Measurements from ENCODE around the gene CDCA4. TPM values are rescaled to one million over a fixed set of nuclear protein-coding genes. Genes with fewer than 3 reads are reported as not detected.

Gene CDCA4
- total RNA-seq, 3 donors from 2014 or later: 4.3 to 8.7 (median 5.6) TPM

- Histone ChIP-seq H3K9me3 (no peaks in the 10 kb centered on the region), H3K4me1 (ENCODE audit: low read depth) (peaks cover 42% of the 10 kb centered on the region), H3K36me3 (ENCODE audit: low read depth) (no peaks in the 10 kb centered on the region), H3K4me3 (no peak overlapping the region)
- ATAC-seq (no peak), DNase-seq (peak in 2 of 3 donors; percentile 45 to 51)
- TF ChIP-seq, protein P1, sequence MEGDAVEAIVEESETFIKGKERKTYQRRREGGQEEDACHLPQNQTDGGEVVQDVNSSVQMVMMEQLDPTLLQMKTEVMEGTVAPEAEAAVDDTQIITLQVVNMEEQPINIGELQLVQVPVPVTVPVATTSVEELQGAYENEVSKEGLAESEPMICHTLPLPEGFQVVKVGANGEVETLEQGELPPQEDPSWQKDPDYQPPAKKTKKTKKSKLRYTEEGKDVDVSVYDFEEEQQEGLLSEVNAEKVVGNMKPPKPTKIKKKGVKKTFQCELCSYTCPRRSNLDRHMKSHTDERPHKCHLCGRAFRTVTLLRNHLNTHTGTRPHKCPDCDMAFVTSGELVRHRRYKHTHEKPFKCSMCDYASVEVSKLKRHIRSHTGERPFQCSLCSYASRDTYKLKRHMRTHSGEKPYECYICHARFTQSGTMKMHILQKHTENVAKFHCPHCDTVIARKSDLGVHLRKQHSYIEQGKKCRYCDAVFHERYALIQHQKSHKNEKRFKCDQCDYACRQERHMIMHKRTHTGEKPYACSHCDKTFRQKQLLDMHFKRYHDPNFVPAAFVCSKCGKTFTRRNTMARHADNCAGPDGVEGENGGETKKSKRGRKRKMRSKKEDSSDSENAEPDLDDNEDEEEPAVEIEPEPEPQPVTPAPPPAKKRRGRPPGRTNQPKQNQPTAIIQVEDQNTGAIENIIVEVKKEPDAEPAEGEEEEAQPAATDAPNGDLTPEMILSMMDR (IDR thresholded peaks at IDR 0.05): no peak
- intact Hi-C loops (cut with DNase I, micrococcal nuclease): no loop called here
Observed at GRCh38 chr14:104968541-104969401, 52.1 kb downstream of the CDCA4 start.

DNA sequence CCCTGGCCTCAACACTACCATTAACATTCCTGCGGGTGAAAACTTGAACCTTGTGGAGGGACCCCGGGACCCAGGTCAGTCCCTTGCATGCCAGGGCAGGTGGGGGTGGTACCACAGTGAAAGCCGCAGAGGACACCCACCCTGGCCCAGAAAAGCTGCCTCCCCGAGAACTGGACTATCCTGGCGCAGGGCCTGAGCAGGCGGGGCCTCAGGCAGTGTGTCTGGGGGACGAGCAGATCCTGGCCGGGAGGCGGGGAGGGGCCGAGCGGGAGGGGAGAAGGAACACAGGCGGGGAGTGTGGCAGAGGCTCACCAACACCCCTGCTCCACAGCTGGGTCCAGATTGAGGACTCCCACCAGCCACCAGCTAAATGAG lies 52.7 kb downstream of the CDCA4 start:
- Histone ChIP-seq H3K4me1 (ENCODE audit: low read depth) (peaks cover 38% of the 10 kb centered on the region), H3K36me3 (ENCODE audit: low read depth) (no peaks in the 10 kb centered on the region), H3K4me3 (no peak overlapping the region), H3K9me3 (no peaks in the 10 kb centered on the region)
- peak; percentile 61 to 78 (median 75) for DNase-seq
- ATAC-seq: no peak
- TF ChIP-seq, protein P1 (IDR thresholded peaks at IDR 0.05): no peak
- intact Hi-C loops (cut with DNase I, micrococcal nuclease): no loop called here

GRCh38 chr14:104967386-104968152 lies 53.3 kb downstream of the CDCA4 start:
- peak; percentile 9 to 73 (median 59) for DNase-seq
- H3K4me1 ChIP-seq (ENCODE audit: low read depth): peaks cover 32% of the 10 kb centered on the region
- H3K4me3 ChIP-seq: no peak overlapping the region
- H3K36me3 ChIP-seq (ENCODE audit: low read depth): no peaks in the 10 kb centered on the region
- ATAC-seq: peak; percentile 6
- intact Hi-C loops (cut with DNase I, micrococcal nuclease): no loop called here
- TF ChIP-seq, protein P1 (IDR thresholded peaks at IDR 0.05): no peak
- H3K9me3 ChIP-seq: no peaks in the 10 kb centered on the region

DNA sequence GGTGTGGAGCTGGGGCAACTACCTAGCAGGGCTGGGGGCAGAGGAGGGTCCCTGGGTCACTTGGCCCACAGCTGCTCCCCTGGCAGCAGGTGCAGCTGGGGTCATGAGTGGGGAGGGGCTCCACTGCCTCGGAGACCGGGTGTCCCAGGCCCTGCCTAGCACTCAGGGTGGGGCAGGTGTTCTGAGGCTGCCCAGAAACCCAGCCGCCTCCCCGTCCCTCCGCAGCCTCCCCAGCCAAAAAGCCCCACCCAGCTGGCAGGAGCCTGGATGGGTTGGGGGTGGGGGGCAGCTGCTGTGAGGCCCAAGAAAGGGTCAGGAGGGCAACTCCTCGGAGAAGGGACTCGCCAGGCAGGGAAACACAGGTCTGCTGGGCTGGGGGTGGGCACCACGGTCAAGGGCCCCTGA lies 53.9 kb downstream of the CDCA4 start:
- H3K36me3 ChIP-seq (ENCODE audit: low read depth): no peaks in the 10 kb centered on the region
- no peak overlapping the region for H3K4me3 ChIP-seq
- intact Hi-C loops (cut with DNase I, micrococcal nuclease): no loop called here
- H3K9me3 ChIP-seq: no peaks in the 10 kb centered on the region
- no peak for ATAC-seq
- TF ChIP-seq, protein P1 (IDR thresholded peaks at IDR 0.05): no peak
- peaks cover 27% of the 10 kb centered on the region for H3K4me1 ChIP-seq (ENCODE audit: low read depth)
- DNase-seq: peak in 2 of 3 donors; percentile 32 to 49

DNA sequence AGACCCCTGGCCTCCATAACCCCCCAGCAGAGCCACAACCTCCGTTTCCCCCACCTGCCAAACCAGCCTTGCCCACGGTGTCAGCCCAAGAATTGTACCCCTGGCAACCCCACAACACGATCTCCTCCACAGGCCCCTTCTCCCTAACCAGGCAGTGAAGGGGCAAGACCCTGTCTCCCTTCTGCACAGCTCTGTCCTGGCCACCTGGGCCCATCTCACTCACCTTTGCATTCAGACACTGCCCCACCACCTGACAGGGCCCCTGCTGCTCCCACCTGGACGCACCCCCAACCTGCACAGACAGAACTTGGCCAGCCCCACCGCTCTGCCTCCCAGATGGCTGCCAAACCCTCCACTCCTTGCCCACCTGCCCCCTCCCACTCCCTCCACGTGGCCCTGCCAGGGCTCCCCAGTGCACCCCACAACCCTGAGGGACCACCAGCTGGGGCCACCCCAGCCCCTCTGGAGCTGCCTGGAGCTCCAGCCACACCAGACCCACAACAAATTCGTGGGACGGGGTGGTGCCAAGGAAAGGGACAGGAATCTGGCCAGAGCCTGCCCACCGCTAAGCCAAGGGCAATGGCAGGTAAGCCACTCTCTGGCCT lies 54.5 kb downstream of the CDCA4 start:
- H3K4me3 ChIP-seq: no peak overlapping the region
- H3K9me3 ChIP-seq: no peaks in the 10 kb centered on the region
- TF ChIP-seq, protein P1 (IDR thresholded peaks at IDR 0.05): no peak
- intact Hi-C loops (cut with DNase I, micrococcal nuclease): no loop called here
- H3K4me1 ChIP-seq (ENCODE audit: low read depth): peaks cover 22% of the 10 kb centered on the region
- DNase-seq: peak in 1 of 3 donors; percentile 50
- ATAC-seq: no peak
- no peaks in the 10 kb centered on the region for H3K36me3 ChIP-seq (ENCODE audit: low read depth)
